GM23248 (cell line): ENCODE data around the gene SULT4A1.

ENCODE experiments used
- EZH2 ChIP-seq: fragments of 200-600 bp; sonication (generic); IDR thresholded peaks from 2 replicates; pipeline ENCODE4 v1.6.1; 2018; ENCODE audit warnings: antibody characterized with exemption, mild to moderate bottlenecking; ENCODE audit not compliant: insufficient read depth, poor library complexity, severe bottlenecking
- EZH2phosphoT487 ChIP-seq: fragments of 200-600 bp; sonication (generic); IDR thresholded peaks from 2 replicates; pipeline ENCODE4 v1.6.1; 2018; ENCODE audit warnings: antibody characterized with exemption, moderate library complexity, mild to moderate bottlenecking, low read depth; ENCODE audit not compliant: insufficient read depth

GRCh38 chr22:43830931-43831560 is 31.3 kb downstream of the SULT4A1 start:
- no peak for TF ChIP-seq EZH2
- no peak for TF ChIP-seq EZH2phosphoT487
